ENCODE measurements around the gene PGAP3. TPM values are rescaled to one million over a fixed set of nuclear protein-coding genes. Genes with fewer than 3 reads are reported as not detected.

PGAP3 gene
- total RNA-seq, 1 experiment from 2014 or later: 13.2 TPM

DNA sequence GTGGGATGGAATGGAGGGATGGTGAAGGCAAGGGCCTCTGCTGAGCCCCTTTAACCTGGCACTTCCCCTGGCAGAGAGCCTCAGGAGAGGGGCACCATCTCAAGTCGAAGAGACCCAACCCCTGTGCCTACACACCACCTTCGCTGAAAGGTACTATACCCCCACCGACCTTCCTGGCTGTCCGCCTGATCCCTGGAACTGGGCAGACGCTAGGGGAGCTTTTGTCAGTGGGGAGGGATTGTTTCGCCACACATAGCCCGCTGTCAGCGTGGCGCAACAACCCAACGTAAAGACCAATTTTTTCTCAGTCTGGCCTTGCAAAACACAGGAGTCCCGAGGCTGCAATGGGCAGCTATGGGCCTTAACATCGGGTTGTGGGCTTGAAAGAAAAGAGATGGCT lies 58.0 kb downstream of the PGAP3 start:
- peak; percentile 27 for DNase-seq (ENCODE audit: unreplicated experiment)
- no peak overlapping the region for H3K27ac Mint-ChIP-seq (ENCODE audit: low read depth, unreplicated experiment)
- H3K4me1 Mint-ChIP-seq (ENCODE audit: insufficient read depth, unreplicated experiment): peaks cover 3% of the 10 kb centered on the region
- TF ChIP-seq CTCF (IDR thresholded peaks at IDR 0.05; ENCODE audit: unreplicated experiment): no peak
- intact Hi-C loops (cut with micrococcal nuclease): no loop called here
- H3K9me3 Mint-ChIP-seq (ENCODE audit: unreplicated experiment): no peaks in the 10 kb centered on the region
- no peak overlapping the region for H3K4me3 Mint-ChIP-seq (ENCODE audit: unreplicated experiment)
- H3K27me3 Mint-ChIP-seq (ENCODE audit: insufficient read depth, unreplicated experiment): peaks cover 37% of the 10 kb centered on the region
- ChIA-PET POLR2A (interaction anchor here (0.6 kb wide), 1 partner anchor 8 kb away, joined by 3 read pairs; no protein-coding TSS in a partner anchor), CTCF (interaction anchor here (0.7 to 2.2 kb wide), 4 partner anchors 10 to 1304 kb away, joined by 3 to 13 read pairs (median 4); partner anchors contain the start of gene MIEN1)
- no peaks in the 10 kb centered on the region for H3K36me3 Mint-ChIP-seq (ENCODE audit: insufficient read depth, unreplicated experiment)
- BruUV-seq (replicated peaks): no TSS peak

GRCh38 chr17:39629494-39629880 lies 58.4 kb downstream of the PGAP3 start:
- no peak for DNase-seq (ENCODE audit: unreplicated experiment)
- Mint-ChIP-seq H3K27ac (ENCODE audit: low read depth, unreplicated experiment) (no peak overlapping the region), H3K4me1 (ENCODE audit: insufficient read depth, unreplicated experiment) (peaks cover 3% of the 10 kb centered on the region), H3K9me3 (ENCODE audit: unreplicated experiment) (no peaks in the 10 kb centered on the region), H3K4me3 (ENCODE audit: unreplicated experiment) (no peak overlapping the region), H3K27me3 (ENCODE audit: insufficient read depth, unreplicated experiment) (peaks cover 37% of the 10 kb centered on the region), H3K36me3 (ENCODE audit: insufficient read depth, unreplicated experiment) (no peaks in the 10 kb centered on the region)
- CTCF ChIA-PET: interaction anchor here (0.7 to 2.2 kb wide), 4 partner anchors 9 to 1303 kb away, joined by 3 to 13 read pairs (median 4); no protein-coding TSS in a partner anchor
- BruUV-seq (replicated peaks): no TSS peak
- TF ChIP-seq CTCF (IDR thresholded peaks at IDR 0.05; ENCODE audit: unreplicated experiment): no peak
- POLR2A ChIA-PET: interaction anchor here (0.7 kb wide), 1 partner anchor 508 kb away, joined by 3 read pairs; no protein-coding TSS in a partner anchor
- intact Hi-C loops (cut with micrococcal nuclease): no loop called here

- CTCF ChIA-PET: interaction anchor here (0.6 to 2.2 kb wide), 7 partner anchors 8 to 1303 kb away, joined by 3 to 13 read pairs (median 3); no protein-coding TSS in a partner anchor
These were observed 59.0 kb downstream of the PGAP3 start for GRCh38 chr17:39628655-39629493.

More at GRCh38 chr17:39628655-39629493, 59.0 kb downstream of the PGAP3 start:
- H3K27ac Mint-ChIP-seq (ENCODE audit: low read depth, unreplicated experiment): no peak overlapping the region
- no peak overlapping the region for H3K4me3 Mint-ChIP-seq (ENCODE audit: unreplicated experiment)
- intact Hi-C loops (cut with micrococcal nuclease): no loop called here
- no peaks in the 10 kb centered on the region for H3K36me3 Mint-ChIP-seq (ENCODE audit: insufficient read depth, unreplicated experiment)
- DNase-seq (ENCODE audit: unreplicated experiment): no peak
- H3K27me3 Mint-ChIP-seq (ENCODE audit: insufficient read depth, unreplicated experiment): peaks cover 37% of the 10 kb centered on the region
- no peak for TF ChIP-seq CTCF (IDR thresholded peaks at IDR 0.05; ENCODE audit: unreplicated experiment)
- no TSS peak for BruUV-seq (replicated peaks)
- POLR2A ChIA-PET: interaction anchor here (0.6 to 0.7 kb wide), 2 partner anchors 91 to 507 kb away, joined by 3 read pairs; no protein-coding TSS in a partner anchor
- no peaks in the 10 kb centered on the region for H3K9me3 Mint-ChIP-seq (ENCODE audit: unreplicated experiment)
- peaks cover 3% of the 10 kb centered on the region for H3K4me1 Mint-ChIP-seq (ENCODE audit: insufficient read depth, unreplicated experiment)
